Measurements from ENCODE around the gene TTLL3.

The TTLL3 gene

DNA sequence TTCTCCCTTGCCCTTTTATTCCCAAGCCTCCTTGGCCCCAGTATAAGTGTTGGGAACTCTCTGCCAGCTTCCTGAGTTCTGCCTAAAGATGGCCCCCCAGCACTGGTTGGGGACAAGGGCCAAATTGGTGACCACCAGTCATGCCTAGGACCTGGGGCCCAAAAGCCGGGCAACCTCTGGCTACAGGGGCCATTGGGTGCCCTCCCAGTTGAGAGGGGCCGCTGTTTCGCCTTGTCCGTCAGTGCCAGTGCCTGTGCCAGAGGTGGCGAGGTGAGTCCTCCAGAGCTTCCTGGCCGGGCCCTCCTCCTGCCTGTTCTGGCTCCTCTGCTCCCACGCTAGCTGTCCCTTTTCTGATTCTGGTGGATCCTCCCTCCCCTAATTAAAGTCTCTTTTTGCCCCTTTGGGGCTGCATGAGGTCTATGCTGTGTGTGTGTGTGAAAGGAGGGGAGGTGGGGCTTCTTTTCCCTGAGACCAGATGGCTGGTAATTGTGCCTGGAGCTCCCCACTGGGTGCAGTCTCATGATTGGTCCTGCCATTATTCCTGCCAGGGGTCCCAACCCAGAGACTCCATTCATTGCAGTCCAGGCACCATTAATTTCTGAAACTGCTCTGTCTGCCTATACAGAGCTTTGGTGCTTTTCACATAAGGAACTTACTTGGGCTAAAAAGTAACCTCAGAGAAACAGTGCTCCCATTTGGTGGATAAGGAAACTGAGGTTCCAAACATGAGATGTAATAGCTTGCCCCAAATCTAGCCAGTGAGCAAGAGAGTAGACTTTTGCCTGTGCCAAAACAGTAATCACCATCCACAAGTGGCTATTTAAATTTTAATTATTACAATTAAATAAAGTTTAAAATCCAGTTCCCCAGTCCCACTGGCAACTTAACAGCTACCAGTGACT, 3.1 kb upstream of the TTLL3 start:
- no peak for DNase-seq

DNA sequence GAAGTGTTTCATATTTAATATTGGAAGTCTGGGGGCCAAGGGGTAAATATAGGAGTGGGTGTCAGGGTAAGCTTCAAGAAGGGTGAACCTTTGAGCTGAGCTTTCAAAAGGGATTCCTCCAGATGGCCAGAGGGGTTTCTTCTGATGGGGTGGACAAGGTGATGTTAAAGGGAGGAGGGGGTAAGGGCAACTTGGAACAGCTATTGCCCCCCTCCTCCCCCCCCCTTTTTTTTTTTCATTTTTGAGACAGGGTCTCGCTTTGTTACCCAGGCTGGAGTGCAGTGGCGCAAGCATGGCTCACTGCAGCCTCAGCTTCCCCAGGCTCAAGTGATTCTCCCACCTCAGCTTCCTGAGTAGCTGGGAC, 2.1 kb upstream of the TTLL3 start:
- DNase-seq, result no peak

DNA sequence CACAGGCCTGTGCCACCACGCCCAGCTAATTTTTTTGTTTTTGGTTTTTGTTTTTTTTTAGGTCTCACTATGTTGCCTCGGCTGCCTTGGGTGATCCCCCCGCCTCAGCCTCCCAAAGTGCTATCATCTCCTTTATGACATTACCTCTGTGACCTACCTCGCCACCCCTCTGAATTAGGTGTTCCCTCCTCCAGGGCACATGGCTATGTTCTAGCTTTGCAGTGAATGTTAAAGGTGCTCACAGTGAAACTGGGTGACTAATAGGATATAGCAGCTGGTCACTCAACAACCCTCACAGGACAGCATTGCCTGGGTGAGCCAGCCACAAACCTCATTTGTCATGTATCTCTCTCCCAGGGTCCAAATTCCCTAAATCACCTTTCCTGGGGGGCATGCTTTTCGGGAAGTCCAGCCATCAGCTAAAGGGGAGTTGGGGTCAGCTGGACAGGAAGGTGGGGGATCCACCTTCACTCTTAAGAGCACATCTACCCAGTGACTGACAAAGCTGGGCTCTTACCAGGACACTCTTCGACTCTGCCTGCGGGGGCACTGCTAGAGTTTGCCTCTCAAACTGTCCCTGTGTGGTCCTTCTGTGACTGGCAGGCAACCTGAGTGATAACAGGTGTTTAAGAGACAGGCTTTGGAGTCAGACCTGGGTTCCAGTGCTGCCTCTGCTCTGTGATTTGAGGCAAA, 1.6 kb upstream of the TTLL3 start:
- DNase-seq, result peak; percentile 31 to 58

GRCh38 chr3:9809239-9809614, 835 bp upstream of the TTLL3 start:
- no peak for DNase-seq

GRCh38 chr3:9810433-9810770, 340 bp downstream of the TTLL3 start:
- no peak for DNase-seq

DNA sequence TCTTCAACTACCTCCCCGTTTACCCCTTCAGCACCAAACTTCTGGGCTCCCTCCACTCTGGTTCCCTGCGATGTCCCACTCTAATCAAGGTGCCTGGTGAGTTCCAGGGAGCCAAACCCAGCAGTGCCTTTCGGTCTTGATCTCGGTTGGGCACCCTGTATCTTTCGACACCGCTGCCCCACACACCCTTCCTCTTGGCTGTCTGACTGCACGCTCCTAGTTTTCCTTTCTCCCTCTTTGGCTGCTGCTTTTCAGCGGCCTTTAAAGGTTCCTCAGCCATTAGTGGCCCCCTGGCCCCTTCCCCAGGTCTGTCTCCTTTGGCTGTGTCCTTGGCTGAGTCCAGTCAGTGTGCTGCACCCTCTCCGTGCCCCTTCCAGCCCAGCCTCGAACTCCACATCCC, 784 bp downstream of the TTLL3 start:
- DNase-seq, result no peak

DNA sequence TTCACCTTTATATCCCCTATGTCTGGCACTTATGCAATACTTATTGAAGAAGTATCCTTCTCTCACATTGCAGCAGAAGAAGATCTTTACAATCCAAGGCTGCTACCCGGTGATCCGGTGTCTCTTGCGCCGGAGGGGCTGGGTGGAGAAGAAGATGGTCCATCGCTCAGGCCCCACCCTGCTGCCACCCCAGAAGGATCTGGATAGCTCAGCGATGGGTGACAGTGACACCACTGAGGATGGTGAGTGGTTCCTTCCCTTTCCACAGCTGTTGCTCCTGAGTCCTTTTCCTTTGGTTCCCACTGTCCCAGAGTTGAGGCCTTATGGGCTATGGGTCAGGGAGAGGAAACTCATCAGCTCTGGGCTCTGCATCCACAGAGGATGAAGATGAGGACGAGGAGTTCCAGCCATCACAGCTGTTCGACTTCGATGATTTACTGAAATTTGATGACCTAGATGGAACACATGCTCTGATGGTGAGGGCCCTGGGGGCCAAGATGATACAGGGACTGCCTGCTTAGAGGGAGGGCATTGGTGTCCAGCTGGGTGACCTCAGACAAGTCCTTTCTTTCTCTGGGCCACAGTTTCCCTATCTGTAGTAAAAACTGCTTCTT, 2.9 kb downstream of the TTLL3 start:
- DNase-seq, result no peak

DNA sequence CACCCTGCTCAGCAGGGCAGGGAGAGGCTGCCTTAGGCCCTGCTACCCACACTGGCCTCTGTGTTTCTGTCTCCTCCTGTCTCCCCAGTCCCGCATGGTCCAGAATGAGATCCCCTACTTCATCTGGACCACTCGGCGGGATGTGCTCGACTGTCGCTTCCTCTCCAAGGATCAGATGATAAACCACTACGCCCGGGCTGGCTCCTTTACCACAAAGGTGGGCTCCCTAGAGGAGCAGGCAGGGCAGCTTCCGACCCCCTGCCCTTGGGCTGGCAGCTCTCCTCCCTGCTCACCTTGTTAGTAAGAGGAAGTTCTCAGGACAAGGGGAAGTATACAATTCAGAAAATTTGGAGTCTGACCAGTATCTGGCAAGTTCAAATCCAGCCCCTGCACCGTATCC, 5.9 kb downstream of the TTLL3 start:
- no peak for DNase-seq

- no peak for DNase-seq
These were observed 7.4 kb downstream of the TTLL3 start for GRCh38 chr3:9817436-9817835.

DNA sequence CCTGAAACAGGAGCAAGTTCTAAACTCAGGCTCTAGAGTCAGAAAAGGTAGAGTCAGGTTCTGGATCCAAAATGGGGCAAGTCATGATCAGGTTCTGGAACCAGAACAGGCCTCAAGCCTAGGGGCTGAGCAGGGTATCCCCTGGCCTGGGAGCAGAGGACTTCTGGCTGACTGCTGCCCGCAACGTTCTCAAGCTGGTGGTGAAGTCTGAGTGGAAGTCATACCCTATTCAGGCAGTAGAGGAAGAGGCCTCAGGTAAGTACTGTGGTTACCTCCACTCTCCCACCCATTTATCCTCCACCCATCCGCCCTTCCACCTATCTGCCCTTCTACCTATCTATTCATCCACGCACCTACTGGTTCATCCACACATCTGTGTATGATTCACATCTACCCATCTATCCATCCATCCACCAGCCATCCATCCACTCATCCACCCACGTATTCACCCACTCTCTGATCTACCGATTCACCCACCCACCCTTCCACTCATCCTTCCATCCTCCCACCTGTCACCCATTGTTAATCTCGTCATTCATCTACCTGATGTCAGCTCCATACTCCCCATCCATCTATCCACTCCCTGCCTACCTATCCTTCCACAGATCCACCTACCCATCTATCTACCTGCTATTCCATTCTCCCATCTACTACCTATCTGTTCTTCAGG, 8.7 kb downstream of the TTLL3 start:
- no peak for DNase-seq

DNA sequence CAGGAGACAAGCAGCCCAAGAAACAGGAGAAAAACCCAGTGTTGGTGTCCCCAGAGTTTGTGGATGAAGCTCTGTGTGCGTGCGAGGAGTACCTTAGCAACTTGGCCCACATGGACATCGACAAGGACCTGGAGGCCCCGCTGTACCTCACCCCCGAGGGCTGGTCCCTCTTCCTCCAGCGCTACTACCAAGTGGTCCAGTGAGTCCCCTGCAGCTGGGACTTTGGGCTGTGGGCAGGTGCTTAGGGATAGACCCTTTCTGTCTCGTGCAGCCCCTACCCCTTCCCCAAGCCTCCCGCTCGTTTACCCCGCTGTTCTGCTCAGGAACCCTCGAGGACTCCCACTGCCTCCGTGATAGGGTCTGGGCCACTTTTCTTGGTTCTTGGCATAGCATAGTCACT, 10.5 kb downstream of the TTLL3 start:
- no peak for DNase-seq

- DNase-seq, result no peak
These were observed 10.9 kb downstream of the TTLL3 start for GRCh38 chr3:9820946-9821345.

GRCh38 chr3:9825451-9826040, 15.5 kb downstream of the TTLL3 start:
- DNase-seq, result no peak

DNA sequence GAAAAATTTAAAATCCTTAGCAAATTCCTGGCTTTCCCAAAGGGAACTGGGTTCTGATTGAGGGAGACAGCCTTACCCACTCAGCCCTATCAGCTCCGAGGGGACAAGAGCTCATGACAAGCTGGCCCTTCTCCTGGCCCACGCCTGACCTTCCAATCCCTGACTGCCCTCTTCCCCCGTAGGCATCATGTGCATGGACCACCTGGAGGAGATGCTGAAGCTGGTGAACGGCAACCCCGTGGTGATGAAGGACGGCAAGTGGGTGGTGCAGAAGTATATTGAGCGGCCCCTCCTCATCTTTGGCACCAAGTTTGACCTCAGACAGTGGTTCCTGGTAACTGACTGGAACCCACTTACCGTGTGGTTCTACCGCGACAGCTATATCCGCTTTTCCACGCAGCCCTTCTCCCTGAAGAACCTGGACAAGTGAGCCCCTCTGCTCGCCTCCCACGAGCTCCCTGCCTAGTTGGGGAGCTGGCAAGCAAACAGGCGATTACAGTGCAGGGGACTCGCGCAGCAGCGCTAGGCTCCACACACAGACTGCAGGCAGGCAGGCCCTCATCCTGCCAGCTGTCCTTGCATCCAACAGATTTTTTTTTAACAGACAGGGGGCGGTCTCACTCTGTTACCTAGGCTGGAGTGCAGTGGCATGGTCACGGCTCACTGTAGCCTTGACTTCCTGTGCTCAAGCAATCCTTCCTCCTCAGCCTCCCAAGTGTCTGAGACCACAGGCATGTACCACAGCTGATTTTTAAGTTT, 16.9 kb downstream of the TTLL3 start:
- DNase-seq, result peak; percentile 52 to 64

DNA sequence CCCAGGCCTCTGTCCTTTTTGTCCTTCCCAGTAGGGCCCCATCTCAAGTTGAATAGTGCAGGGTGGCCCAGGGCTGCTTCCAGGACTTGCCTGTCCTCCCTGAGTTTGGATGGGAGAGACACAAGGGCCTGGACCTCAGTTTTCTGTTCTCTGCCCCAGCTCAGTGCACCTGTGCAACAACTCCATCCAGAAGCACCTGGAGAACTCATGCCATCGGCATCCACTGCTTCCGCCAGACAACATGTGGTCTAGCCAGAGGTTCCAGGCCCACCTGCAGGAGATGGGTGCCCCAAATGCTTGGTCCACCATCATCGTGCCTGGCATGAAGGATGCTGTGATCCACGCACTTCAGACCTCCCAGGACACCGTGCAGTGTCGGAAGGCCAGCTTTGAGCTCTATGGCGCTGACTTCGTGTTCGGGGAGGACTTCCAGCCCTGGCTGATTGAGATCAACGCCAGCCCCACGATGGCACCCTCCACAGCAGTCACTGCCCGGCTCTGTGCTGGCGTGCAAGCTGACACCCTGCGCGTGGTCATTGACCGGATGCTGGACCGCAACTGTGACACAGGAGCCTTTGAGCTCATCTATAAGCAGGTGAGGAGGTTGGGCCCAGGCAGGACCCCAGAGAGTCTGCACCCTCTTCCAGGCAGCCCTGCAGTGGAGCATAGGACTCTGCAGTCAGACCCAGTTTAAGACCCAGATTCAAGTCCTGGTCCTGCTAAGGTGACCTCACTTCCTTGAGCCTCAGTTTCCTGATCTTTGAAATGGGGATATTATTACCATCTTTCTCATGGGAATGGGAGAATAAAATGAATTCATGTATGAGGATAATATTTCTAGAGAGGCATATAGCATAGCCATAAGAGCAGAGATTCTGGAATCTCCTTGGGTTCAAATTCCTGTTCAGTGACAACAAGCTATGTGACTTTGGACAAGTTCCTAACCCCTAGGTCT, 19.0 kb downstream of the TTLL3 start:
- DNase-seq, result no peak

GRCh38 chr3:9831253-9831652, 21.2 kb downstream of the TTLL3 start:
- DNase-seq, result no peak

GRCh38 chr3:9833078-9833477, 23.0 kb downstream of the TTLL3 start:
- DNase-seq, result no peak

DNA sequence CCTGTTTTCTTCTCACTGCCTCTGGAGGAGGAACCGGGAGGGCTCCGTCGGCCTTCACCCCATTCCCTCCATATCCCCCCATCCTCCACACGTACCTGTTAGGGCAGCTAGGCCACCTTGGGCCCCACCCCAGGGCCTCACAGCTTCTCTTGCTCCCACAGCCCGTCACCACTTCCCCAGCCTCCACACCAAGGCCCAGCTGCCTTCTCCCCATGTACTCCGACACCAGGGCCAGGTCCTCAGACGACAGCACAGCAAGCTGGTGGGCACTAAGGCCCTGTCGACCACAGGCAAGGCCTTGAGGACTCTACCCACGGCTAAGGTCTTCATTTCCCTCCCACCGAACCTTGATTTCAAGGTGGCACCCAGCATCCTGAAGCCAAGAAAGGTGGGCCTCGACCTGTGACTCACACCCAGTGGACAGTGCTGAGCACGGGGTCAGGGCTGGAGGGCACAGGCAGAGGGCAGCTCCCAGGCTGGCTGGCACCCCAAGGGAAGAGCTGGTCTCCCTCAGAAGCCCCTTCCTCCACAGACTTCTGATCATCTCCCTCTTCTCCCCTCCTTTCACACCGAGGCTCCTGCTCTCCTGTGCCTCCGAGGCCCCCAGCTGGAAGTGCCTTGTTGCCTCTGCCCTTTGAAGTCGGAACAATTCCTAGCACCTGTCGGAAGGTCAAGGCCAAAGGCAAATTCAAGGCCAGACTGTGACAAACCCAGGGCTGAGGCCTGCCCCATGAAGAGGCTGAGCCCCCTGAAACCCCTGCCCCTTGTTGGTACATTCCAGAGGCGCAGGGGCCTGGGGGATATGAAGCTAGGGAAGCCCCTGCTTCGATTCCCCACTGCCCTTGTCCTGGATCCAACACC, 24.7 kb downstream of the TTLL3 start:
- no peak for DNase-seq

GRCh38 chr3:9837701-9838582, 27.9 kb downstream of the TTLL3 start:
- no peak for DNase-seq

Data from SHP77 (cell line).